Omental fat pad (tissue), 4 donors: Measurements from ENCODE around the gene SOX21. TPM values are rescaled to one million over a fixed set of nuclear protein-coding genes. Genes with fewer than 3 reads are reported as not detected.

Source experiments
- ATAC-seq: fragments of 150-250 bp; one replicate; pipeline ENCODE4 v1.9.1; 2016; ENCODE audit warnings: mild to moderate bottlenecking, moderate library complexity; ENCODE audit not compliant: low FRiP score
- DNase-seq: peaks from one replicate; pipeline ENCODE4 v3.0.0-alpha.2; 2019; ENCODE audit warnings: low spot score
- total RNA-seq, 4 donors: library from RNA; depleted of rRNA; stranded (reverse); fragments of >200 nt; gene quantifications; one replicate each; pipeline ENCODE4 v1.1.0, GENCODE V29; 2016
- TF ChIP-seq, protein P1 (sequence below), 3 donors: fragments of 450-650 bp; IDR thresholded peaks; one replicate each; pipeline ENCODE4 v1.5.1; 2016 to 2017; ENCODE audit warnings: antibody characterized with exemption in 3 of 3, mild to moderate bottlenecking in 3 of 3, moderate library complexity in 2 of 3

The SOX21 gene
- total RNA-seq, 4 donors from 2014 or later = not detected

GRCh38 chr13:94677799-94678198 lies 34.5 kb downstream of the SOX21 start:
- TF ChIP-seq, protein P1, sequence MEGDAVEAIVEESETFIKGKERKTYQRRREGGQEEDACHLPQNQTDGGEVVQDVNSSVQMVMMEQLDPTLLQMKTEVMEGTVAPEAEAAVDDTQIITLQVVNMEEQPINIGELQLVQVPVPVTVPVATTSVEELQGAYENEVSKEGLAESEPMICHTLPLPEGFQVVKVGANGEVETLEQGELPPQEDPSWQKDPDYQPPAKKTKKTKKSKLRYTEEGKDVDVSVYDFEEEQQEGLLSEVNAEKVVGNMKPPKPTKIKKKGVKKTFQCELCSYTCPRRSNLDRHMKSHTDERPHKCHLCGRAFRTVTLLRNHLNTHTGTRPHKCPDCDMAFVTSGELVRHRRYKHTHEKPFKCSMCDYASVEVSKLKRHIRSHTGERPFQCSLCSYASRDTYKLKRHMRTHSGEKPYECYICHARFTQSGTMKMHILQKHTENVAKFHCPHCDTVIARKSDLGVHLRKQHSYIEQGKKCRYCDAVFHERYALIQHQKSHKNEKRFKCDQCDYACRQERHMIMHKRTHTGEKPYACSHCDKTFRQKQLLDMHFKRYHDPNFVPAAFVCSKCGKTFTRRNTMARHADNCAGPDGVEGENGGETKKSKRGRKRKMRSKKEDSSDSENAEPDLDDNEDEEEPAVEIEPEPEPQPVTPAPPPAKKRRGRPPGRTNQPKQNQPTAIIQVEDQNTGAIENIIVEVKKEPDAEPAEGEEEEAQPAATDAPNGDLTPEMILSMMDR (IDR thresholded peaks at IDR 0.05) = no peak
- DNase-seq (no peak), ATAC-seq (no peak)

GRCh38 chr13:94674609-94675348 lies 37.6 kb downstream of the SOX21 start:
- TF ChIP-seq, protein P1 (IDR thresholded peaks at IDR 0.05) = no peak

DNA sequence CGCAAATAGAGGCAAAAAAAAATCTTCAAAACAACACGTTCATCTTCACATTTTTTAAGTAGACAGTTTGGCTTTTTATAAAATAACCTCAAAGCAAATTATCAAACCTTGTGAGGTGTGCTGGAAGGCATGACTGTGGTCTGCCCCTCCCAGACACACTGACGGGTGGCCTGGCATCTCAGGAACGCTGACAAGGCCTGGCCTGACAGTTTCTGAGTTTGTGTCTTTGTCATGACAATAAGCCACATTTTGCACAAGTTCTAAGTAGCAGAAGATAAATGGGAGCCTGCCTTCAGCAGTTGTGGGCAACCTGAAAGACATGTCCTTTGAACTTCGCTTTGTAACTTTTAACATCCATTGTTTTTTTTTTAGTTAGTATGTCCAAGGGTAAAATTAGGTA lies 38.5 kb downstream of the SOX21 start:
- ATAC-seq = no peak
- TF ChIP-seq, protein P1 (IDR thresholded peaks at IDR 0.05) = no peak
- DNase-seq = no peak

More at GRCh38 chr13:94674609-94675348, 37.6 kb downstream of the SOX21 start:
- ATAC-seq = no peak
- peak; percentile 41 for DNase-seq

DNA sequence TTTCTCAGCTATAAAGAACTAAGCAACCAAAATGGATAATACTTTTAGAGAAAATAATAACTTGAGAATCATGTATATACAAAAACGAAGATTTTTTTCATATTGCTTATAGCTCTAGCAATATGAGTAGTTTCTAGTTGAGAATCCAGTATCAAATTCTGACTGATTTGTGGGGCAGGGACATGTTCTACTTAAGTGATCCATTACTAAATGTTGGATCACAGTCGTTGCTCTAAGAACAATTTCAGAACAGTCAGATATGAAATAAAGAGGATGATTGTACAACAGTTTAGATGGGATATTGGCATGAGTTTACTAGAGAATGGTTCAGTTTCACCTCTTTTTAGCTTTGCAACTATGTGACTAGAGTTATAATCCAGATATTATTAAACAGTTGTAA lies 39.9 kb downstream of the SOX21 start:
- ATAC-seq (no peak), DNase-seq (no peak)
- TF ChIP-seq, protein P1 (IDR thresholded peaks at IDR 0.05) = no peak

GRCh38 chr13:94667190-94667589 lies 45.2 kb downstream of the SOX21 start:
- ATAC-seq (no peak), DNase-seq (no peak)
- TF ChIP-seq, protein P1 (IDR thresholded peaks at IDR 0.05) = no peak

- ATAC-seq = no peak
- DNase-seq = no peak
- TF ChIP-seq, protein P1 (IDR thresholded peaks at IDR 0.05) = no peak
Measured at GRCh38 chr13:94666065-94666464, 46.3 kb downstream of the SOX21 start.

- TF ChIP-seq, protein P1 (IDR thresholded peaks at IDR 0.05) = no peak
- no peak for DNase-seq
Measured at GRCh38 chr13:94664889-94665288, 47.5 kb downstream of the SOX21 start.

More at GRCh38 chr13:94664889-94665288, 47.5 kb downstream of the SOX21 start:
- ATAC-seq = no peak
